SW480 (cell line): Measurements from ENCODE around the gene TRA2A.
"Not testable (repeated sequence)": the region's sequence is repeated elsewhere in the genome, so short reads cannot be mapped to it uniquely, and the experiment has no call there.

Source experiments
- DNase-seq: peaks from one replicate; pipeline ENCODE4 v3.0.0-alpha.2; 2016; ENCODE audit warnings: low spot score

Gene TRA2A

DNA sequence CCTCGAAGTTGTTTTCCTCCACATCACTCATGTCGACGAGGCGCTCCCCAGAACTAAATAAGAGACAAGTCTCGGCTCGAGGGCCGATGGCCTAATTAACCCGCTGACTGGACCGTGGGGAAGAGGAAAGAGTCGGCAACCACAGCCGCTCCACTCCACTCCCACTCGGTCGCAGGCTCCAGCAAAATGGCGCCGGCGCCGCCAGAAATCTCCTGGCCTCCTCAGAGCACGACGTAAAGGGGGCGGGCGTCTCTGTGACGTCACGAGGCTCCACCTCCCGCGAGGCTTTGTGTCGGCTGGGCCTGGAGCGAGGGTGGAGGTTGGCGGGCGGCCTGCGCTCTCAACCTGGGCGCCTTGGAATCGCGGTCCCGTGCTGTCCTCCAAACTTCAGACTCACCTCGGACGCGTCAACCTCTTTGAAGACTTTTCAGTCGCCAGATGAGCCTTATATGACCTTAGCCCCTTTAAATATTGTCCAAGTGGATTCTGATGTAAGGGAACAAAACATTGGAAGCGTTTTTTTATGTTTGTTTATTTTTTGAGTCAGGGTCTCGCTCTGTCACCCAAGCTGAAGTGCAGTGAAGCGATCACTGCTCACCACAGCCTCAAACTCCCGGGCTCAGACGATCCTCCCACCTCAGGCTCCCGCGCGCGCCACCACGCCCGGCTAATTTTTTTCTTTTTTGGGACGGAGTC, at the start of gene TRA2A:
Gene TRA2A, minus strand, starts transcription at position 188 of the 696 bp plus-strand sequence. Its CDS starts 157 bp downstream, at position 31.
- peak; percentile 95 for DNase-seq

DNA sequence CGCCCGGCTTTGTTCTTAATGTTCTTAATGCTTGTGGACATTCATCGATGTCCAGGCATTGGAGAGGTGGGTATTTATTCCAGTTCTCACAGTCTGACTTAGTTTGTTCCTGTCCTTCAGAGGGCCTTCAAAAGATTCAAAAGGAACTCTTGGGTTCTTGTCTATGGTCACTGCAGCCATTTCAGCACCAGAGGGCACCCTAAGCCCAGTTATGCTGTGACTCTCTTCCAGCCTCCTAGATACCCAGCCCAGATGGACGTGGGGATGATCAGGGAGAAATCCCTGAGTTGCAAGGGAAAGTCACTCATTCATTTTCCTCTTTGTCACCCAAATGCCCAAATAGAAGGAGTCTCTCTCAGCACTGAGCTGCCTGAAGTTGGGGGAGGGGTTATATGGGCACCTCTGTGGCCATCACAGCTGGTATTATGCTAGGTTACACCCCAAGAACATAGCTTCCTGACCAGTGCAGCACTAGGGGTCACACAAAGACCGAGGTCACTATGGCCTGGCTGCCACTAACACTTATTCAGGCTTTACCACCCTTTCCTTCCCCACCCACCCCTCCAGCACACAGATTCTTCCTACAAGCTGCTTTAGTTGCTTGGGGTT, 38.9 kb upstream of the TRA2A start:
- peak; percentile 75 for DNase-seq

DNA sequence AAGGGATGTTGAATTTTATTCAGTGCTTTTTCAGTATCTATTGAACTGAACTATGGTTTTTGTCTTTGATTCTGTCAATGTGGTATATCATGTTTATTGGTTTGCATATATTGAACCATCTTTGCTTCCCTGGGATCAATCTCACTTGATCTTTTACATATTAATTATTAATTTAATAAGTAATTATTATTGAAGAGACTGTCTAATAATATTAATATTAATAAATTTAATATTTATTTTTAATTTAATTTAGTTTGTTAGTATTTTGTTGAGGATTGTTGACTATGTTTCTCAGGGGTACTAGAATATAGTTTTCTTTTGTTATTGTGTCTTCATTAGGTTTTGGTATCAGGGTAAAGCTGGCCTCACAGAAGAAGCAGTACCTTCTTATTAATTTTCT, 26.5 kb upstream of the TRA2A start:
- DNase-seq, result no peak

DNA sequence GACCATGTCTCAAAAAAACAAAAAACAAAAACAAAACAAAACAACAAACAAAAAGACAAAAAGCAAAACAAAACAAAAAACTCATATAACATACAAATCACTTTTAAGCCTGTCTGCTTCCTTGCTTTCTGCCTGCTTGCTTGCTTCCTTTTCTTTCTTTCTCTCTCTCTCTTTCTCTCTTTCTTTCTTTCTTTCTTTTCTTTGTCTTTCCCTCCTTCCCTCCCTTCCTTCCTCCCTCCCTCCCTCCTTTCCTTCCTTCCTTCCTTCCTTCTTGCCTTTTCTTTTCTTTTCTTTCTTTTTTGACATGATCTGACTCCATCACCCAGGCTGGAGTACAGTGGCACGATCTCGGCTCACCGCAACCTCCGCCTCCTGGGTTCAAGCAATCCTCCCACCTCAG, 15.9 kb upstream of the TRA2A start:
- DNase-seq, result no peak

DNA sequence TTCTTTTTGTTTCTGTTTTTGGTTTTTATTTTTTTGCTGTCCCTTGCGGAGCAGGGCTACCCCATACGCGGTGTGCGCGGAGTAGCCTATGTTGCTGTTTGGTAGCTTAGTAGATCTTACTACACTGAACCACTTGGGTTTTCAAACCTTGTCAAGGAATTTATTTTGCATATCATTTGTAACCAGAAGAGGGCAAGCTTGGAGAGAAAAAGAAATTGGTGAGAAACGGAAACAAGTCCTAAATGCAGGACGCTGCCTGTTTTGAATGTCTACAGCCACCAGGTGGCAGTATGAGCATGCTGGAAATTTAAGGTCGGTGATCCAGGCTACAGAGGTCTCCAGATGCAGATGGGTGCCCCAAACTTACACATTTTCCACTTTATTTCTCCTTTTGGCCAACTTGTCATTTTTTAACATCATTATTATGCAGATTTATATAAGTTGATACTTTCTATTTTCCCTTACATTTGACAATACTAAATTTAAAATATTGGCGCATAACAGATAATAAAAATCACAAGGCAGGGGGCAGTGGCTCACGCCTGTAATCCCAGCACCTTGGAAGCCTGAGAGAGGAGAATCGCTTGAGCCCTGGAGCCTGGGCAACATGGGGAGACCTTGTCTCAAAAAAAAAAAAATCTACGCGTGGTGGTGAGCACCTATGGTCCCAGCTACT, 15.3 kb upstream of the TRA2A start:
- peak; percentile 92 for DNase-seq

DNA sequence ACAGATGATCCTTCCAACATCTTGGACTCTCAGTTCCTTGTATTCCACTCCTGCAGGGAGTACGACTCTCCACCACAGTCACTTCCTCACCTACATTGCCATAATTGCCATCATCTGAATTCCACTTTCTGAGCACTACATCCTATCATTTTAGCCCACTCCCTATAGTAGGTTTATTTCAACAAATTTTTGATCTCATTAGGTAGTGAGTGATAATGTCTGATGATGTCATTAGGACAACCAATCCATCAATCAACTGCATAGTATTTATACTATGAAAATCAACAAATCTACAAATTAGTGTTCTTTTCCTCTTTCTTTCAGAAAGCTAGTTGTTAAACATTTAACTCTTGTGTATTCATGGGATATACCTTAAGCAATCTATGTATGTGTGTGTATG, 13.7 kb upstream of the TRA2A start:
- no peak for DNase-seq

DNA sequence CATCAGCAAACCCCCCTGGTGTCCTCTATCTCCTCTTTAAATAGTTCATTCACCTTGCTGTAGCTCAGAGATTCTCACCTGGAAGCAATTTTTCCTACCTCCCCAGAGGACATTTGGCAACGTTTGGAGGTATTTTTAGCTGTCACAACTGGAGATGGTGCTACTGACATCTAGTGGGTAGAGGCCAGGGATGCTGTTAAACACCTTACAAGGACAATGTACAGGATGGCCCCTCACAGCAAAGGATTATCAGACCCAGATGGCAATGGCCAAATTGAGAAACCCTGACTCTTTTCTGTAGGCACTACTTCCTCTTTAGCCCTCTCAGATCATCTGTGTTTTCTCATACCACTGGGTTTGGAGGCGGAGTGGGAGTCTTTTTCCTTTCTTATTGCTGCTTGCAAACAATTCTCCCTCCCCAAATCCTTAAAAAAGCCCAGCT, 13.2 kb upstream of the TRA2A start:
- DNase-seq, result peak; percentile 86

DNA sequence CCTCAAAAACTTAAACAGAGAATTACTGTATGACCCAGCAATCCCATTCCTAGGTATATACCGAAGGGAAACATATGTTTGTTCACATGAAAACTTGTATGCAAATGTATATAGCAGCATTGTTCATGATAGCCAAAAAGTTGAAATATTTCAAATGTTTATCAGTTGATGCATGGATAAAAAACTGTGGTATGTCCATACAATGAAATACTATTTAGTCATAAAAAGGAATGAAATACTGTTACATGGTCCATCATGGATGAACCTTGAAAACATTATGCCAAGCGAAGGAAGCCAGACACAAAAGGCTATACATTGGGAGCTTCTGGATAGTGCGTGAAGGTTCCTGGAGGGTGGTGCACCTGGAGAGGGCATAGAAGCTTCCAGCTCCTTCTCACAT, 11.0 kb upstream of the TRA2A start:
- no peak for DNase-seq

DNA sequence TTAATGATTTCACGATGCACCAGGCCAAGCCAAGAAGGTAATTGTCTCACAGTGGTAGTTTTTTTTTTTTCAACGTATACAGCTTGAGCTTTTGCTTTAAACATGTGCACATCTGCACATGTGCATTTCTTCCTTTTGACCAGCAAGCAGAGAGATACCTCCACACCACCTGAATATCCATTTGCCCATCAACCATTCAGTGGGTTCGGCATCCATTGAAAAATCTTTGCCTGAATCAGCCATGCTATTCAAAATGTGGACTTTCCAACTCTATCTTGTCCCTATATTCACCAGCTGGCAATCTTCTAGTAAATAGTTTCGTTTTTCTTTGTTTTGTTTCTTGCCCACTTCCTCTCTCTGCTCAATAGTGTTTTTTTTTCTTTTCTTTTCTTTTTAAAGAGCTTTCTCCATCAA, 7.7 kb upstream of the TRA2A start:
- no peak for DNase-seq

DNA sequence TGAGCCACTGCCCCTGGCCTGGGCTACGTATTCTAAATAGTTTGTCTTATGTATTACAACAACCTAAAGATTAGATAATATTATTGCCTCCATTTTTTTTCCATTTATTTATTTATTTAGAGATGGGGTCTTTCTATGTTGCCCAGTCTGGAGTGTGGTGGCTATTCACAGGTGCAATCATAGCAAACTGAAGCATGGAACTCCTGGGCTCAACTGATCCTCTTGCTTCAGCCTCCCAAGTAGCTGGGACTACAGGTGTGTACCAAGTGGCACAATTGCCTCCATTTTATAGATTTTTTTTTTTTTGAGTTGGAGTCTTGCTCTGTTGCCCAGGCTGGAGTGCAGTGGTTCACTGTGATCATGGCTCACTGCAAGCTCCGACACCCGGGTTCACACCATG, 6.5 kb upstream of the TRA2A start:
- no peak for DNase-seq

DNA sequence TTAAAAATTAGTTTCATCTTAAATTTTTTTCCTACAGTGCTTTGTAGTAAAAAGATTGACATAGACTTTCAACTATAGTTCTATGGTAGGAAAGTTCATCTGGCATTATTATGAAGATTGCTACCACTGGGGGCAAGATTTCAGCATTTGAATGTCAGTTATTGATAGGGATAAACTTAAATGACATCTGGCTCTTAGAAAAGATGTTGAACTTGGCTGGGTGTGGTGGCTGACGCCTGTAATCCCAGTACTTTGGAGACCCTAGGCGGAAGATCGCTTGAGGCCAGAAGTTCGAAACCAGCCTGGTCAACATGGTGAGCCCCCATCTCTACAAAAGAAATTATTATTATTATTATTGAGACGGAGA, 1.4 kb upstream of the TRA2A start:
- peak; percentile 28 for DNase-seq

DNA sequence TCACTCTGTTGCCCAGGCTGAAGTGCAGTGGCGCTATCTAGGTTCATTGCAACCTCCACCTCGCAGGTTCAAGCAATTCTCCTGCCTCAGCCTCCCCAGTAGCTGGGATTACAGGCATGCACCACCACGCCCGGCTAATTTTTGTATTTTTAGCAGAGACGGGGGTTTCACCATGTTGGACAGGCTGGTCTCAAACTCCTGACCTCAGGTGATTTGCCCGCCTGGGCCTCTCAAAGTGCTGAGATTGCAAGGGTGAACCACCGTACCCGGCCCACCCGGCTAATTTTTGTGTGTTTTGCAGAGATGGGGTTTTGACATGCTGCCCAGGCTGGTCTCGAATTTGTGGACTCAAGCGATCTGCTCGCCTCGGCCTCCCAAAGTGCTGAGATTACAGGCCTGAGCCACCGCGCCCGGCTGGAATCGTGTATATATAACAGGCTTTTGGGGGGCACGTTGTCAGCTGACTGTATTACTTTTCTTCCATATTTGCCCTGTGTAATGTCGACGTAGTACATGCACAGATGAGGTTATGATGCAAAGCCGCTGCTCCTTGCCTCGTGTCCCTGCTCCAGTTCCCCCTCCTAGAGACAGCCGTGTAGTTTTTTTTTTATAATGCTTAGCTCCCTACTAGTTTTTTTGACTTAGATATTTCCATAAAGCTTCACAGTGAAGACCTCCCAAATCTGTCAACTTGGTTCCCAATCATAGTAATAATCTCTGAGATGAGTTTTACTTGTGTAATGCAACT, 883 bp upstream of the TRA2A start:
- no peak for DNase-seq

DNA sequence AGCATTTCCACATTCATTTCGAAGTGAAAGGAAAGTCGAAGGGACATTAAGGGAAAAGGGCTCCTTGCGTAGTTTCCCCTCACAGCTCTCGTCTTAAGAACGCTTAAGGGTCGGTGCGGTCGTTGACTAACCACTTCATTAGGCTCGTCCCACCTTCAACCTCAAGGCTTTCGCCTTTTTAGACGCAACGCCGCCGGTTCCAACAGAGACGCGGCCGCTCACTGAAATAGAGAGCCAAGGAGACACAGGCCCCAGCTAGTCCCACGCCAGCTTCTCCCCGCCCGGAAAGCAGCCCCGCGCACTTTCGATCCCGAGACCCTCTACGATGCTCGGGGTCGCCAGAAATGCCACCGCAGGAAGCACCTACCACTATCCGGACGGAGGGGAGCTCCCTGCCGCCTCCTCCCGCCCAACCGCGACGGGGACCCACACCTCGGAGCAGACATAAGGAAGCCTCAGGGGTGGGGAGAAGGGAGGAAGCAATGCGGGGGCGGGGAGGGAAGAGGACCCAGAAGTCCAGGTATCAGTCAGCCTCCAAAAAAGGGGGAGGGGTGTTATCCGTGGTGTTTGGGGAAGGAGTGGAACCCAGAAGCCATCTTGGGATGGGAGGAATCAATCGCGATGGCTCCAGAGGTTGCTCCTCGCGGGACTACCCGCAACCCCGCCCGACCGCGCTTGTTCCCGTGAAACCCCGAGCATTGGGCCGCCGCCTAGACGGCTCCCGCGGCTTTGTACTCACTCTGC, 559 bp downstream of the TRA2A start:
- DNase-seq, result peak; percentile 77

DNA sequence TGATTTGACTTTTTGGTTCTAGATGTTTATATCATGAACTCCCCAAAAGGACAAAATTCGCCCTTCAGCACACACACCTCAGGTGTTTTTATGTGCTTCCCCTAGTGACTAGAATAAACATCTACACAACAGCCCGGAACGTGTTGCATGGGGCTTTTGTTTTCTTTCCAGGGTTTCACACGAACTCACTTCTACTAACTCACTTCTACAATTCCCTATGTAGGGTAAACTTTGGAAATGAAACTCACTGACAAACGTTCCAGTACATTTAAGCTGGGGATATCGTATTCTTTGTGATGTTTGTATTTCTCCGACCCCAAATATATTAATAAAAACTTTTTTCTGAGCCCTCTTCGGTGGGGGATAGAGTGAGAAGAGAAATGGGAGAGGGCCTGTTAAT, 1.4 kb downstream of the TRA2A start:
- DNase-seq, result peak; percentile 82

DNA sequence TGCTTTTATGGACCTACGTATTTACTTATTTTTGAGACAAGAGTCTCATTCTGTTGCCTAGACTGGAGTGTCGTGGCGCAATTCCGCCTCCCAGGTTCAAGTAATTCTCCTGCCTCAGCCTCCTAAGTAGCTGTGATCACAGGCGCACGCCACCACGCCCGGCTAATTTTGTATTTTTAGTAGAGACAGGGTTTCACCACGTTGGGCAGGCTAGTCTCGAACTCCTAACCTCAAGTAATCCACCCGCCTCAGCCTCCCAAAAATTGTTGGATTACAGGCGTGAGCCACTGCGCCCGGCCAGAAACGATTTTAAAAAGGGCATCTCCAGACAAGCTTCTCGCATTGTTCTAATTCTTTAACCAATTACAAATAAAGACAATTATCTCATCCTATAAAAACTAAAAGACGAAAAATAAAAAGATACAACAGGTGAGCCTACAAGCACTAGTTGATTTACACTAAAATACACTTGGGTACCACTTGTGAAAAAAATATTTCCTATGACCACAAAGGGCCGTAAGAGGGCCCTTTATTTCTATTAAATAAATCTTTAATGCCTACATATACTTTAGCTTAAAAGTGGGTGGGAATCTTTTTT, 2.4 kb downstream of the TRA2A start:
- no peak for DNase-seq

DNA sequence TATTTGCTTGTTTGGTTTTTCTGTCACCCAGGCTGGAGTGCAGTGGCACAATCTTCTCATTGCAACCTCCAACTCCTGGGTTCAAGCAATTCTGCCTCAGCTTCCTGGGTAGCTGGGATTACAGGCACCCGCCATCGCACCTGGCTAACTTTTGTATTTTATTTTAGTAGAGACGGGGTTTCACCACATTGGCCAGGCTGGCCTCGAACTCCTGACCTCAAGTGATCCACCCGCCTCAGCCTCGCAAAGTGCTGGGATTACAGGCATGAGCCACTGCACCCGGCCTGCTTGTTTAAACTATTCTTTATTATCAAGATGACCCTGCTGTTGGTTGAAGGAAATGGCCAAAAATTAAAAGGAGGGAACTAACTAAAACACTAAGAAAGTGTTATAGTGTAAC, 6.2 kb downstream of the TRA2A start:
- DNase-seq, result not testable (repeated sequence)

DNA sequence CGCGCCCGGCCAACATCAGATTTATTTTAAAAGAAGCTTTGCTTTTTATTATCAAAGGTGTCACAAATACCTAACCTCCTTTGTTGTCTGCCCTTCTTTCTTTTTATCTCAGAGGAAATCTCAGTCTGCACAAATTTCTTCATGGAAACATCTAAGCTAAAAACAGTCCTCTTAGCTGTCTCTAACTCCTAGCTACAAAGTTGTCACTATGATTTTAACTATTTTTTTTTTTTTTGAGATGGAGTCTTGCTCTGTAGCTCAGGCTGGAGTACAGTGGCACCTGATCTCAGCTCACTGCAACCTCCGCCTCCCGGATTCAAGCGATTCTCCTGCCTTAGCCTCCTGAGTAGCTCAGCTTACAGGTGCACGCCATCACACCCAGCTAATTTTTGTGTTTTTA, 7.3 kb downstream of the TRA2A start:
- DNase-seq, result no peak

DNA sequence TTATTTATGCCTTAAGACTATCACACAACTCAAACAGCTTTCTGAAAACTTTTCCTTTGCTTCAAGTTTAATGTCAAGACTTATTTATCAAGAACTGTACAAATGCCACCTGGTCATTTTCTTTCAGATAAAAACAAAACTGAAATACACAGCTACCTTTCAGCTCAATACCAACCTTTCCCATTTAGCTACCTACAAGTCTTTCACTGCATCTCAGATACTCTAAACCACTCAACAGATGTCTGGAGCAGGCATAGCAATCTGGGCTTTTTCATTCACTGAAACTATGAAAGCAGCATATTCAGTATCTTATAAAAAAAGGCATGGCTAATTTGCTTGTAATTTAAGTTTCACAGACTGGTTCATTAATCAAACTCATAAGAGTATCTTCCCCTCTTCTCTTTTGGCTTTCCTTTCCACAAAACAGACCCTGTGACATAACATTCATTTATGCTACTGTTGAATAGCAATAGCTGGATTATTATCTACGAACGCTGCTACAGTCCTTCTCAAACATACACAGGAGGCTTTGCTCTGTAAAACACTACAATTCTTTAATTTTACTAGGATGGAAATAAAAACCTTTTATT, 8.2 kb downstream of the TRA2A start:
- no peak for DNase-seq

DNA sequence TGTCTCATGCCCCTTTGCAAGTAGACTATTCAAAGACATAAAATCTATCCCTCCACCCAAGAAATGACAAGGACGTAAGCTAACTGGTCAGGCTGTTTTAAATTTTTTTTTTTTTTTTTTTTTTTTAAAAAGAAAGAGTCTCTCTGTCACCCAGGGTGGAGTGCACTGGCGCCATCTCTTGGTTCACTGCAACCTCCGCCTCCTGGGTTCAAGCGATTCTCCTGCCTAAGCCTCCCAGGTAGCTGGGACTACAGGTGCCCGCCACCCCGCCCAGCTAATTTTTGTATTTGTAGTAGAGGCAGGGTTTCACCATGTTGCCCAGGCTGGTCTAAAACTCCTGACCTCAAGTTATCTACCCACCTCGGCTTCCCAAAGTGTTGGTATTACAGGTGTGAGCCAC, 11.2 kb downstream of the TRA2A start:
- no peak for DNase-seq

DNA sequence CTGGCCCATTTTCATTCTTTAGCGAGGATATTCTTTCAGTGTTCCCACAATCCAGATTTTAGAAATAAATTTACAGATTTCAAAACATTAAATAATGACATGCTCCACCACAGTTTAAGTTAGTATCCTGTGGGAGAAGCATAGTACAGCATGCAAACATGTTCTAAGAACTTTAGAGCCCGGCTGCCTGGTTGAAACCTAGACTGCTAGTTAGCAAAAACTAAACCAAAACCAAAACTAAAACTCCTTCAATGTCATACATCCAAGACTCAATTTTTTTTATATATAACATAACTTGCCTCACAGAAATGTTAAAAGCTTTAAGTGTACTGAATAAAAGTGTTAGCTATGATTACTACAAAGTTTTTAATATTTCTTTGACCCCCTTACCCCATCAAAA, 17.0 kb downstream of the TRA2A start:
- DNase-seq, result no peak

DNA sequence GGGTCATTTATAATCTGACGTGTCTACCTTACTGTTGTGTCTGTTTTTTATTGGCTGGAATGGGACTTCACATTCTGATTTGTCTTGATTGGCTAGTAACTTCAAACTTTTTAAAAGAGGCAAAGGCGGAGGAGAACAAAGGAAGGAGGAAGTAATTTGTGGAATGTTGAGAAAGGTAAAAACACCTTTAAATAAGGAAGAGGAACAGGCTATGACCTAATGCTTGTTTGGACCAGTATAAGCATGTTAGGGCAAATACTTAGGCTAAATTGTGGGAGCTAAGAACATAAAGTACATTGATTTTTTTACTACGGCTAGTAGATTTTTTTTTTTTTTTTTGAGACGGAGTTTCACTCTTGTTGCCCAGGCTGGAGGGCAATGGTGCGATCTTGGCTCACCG, 18.0 kb downstream of the TRA2A start:
- DNase-seq, result not testable (repeated sequence)
